Astrocyte of the spinal cord (primary cell): ENCODE results near the gene ADAMTSL4.

ENCODE experiments used
- DNase-seq: peaks from one replicate; pipeline ENCODE4 v3.0.0; 2011; ENCODE audit warnings: low read depth, low spot score
- H3K4me3 ChIP-seq: 2 replicates; pipeline ENCODE4 v1.5.1; 2011; ENCODE audit warnings: low read depth, mild to moderate bottlenecking, low read length, moderate library complexity
- in situ Hi-C: cut with HindIII; loops from 2 replicates; pipeline ENCODE4 v1.10.0; 2017; ENCODE audit warnings: low sequenced_read_pairs
- TF ChIP-seq, protein P1 (sequence below): IDR thresholded peaks from 2 replicates; pipeline ENCODE4 v1.5.1; 2012; ENCODE audit warnings: low read depth, mild to moderate bottlenecking, low read length, inconsistent platforms

ADAMTSL4 gene

DNA sequence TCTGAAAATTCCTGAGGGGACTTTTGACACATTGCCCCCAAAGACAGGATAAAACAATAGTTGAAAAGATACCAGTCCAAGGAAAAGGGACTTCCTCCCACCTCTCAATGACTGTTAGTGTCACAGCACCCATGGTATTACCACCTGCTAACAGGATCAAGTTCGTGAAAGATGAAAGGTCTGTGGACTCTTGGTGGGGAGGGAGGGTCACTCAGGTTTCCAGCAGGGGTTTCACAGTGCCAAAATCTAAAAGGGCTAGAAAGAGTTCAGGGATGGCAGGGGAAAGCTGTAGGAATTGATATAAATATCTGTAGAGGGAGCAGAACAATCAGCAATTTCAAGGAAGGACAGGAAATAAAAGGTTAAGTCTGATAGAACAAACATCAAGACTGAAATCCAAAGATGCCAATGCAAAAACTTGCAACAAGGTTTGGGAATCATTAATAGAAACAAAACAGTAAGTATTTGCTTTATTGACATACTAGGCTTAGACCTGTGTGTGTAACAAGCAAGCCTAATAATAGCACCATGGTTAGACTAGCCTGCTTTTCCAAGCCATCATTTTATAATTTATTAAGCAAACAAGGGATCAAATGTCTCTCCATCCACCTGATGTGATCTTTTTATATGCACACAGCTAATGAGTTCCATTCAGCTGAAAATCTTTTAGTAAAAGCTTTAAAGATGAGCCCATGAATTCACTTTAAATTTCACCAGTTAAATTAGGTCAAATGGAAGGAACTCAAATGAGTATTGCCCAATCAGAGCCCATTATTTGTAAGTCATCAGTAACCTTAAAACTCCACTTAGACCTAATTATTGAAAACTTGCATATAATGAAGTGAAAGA lies 26.5 kb downstream of the ADAMTSL4 start:
- TF ChIP-seq, protein P1, sequence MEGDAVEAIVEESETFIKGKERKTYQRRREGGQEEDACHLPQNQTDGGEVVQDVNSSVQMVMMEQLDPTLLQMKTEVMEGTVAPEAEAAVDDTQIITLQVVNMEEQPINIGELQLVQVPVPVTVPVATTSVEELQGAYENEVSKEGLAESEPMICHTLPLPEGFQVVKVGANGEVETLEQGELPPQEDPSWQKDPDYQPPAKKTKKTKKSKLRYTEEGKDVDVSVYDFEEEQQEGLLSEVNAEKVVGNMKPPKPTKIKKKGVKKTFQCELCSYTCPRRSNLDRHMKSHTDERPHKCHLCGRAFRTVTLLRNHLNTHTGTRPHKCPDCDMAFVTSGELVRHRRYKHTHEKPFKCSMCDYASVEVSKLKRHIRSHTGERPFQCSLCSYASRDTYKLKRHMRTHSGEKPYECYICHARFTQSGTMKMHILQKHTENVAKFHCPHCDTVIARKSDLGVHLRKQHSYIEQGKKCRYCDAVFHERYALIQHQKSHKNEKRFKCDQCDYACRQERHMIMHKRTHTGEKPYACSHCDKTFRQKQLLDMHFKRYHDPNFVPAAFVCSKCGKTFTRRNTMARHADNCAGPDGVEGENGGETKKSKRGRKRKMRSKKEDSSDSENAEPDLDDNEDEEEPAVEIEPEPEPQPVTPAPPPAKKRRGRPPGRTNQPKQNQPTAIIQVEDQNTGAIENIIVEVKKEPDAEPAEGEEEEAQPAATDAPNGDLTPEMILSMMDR = no peak
- in situ Hi-C loops = no loop called here
- peak; percentile 36 for DNase-seq
- peak overlapping the region; percentile 83 for H3K4me3 ChIP-seq

DNA sequence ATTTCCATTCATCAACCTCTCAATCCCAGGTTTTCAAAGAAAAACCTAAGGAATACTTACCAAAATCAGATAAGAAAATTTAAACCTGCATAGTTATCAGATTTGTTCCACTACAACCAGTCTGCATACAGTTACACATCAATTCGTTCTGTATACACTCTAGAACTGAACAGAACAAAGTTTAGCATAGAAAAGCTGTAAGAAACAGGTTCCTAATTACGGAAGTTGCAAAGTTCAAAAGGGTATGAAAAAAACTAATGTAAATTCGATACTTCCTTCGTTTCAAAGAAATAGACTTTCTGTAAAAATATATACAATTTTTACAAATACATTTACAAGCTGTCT lies 27.1 kb downstream of the ADAMTSL4 start:
- TF ChIP-seq, protein P1 = no peak
- peak overlapping the region; percentile 83 for H3K4me3 ChIP-seq
- peak; percentile 20 for DNase-seq
- in situ Hi-C loops = no loop called here

DNA sequence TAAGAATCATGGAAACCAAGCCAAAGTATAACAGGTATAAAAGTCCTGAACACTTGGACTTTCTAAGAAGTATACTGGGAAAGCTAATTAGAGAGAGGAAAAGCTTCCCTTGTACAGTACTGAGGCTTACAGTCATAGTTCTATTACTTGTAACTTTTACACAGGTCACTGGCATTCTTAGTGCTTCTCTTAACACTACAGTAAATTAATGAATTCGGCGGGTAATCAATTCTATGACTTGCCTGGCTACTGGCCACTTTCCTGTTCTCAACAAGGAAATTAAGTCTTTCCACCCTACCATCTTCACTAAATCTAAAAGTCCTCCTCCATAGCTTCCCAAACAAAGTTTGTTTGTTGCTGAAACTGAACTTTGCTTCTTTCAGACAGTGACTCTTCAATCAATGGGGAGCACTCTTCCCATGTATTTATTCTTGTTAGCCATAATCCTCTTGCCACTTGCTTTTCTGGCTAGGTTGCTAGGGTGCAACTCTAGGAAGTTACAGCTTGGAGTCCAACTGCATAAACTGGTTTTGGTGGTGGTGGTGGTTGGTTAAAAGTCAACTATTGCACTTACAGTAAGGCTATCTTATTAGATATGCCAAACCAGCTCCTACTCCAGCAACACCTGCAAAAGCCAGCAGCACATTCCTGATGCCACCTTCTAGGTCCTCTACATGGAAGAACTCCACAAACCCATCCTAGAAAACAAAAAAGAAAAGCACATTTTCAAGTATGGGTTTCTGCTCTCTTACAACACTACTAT lies 27.8 kb downstream of the ADAMTSL4 start:
- peak overlapping the region; percentile 83 for H3K4me3 ChIP-seq
- TF ChIP-seq, protein P1 = no peak
- DNase-seq = peak; percentile 42
- in situ Hi-C loops = no loop called here

DNA sequence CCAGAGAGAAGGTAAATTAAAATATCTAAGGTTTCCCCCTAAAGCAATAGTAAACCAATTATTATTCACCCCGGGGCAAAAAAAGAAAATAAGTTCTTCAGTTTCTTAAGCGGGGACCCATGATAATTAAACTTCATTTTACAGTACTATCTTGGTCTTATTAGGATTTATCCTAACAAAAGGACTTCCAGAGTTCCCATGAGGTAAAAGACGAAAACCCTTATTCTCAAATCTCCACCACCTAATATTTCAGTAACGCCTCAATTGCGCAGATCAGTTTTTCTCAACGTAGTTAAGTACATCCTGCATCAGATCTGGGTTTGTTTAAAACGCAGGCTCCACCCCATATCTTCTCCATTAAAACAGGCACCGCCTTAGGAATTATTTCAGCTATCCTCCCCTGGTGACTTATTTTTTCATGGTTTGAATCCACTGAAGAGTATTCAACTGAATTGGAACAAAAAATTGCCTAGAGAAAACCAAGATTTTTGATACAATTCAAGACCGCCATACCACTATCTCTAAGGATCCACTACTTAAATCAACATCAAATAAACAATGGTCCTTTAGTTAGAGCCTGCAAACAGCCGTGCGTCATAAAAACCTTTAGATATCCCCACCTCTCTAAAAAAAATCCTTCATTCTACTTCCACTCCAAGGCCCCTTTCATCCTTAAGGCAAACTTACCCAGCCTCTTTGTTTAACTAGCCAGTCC lies 28.5 kb downstream of the ADAMTSL4 start:
- H3K4me3 ChIP-seq = peak overlapping the region; percentile 83
- in situ Hi-C loops = no loop called here
- DNase-seq = peak; percentile 60
- TF ChIP-seq, protein P1 = no peak

DNA sequence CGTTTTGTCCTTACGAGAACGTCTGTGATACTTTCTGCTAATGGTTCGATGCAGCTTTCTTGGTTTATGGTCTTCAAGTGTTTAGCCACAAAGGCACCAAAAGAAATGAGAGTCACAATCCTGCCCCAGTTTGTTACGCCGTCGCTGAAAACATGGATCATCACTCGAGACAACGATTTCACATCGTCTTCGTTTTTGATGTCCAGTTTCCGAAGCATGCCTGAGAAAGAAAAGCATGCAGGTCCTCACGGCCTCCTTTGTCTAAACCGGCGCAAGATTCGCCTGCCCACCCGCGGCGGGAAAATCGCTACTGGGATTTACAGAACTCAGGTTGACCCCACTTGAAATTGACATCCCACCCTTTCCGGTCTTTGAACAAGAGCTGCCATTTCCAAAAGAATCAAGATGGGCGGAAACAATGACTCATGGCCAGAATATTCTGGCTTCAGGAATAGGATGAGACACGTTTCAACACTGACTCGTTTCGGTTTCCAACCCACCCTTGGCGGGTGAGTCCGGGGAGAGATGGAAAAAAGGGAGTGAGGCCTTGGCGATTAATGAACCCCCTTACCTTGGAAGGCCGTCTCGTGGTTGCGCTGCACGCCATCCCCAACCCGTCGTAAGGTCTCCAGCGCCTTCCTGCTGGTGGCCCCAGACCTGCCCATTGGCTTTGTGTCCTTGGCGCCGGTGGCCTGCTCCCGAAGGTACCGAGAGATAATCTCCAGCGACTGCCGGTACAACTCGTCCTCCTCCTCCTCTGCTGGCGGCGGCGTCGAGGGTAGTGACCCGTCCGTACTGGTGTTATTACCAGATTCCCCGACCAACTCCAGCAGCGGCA lies 29.3 kb downstream of the ADAMTSL4 start:
- peak overlapping the region; percentile 83 for H3K4me3 ChIP-seq
- in situ Hi-C loops = no loop called here
- peak; percentile 92 for DNase-seq
- TF ChIP-seq, protein P1 = no peak
